Left ventricle myocardium inferior (tissue), 1 donor: ENCODE measurements around the gene CYBA. TPM values are rescaled to one million over a fixed set of nuclear protein-coding genes. Genes with fewer than 3 reads are reported as not detected.

Experiments used
- DNase-seq: peaks from one replicate; pipeline ENCODE4 v3.0.0-alpha.2; 2020
- H3K27ac ChIP-seq: fragments of 200-600 bp; replicated peaks from 2 replicates; pipeline ENCODE4 v1.8.0; 2021
- H3K27me3 ChIP-seq: fragments of 200-600 bp; 2 replicates; pipeline ENCODE4 v1.8.0; 2021; ENCODE audit warnings: low read depth
- H3K36me3 ChIP-seq: fragments of 200-600 bp; 2 replicates; pipeline ENCODE4 v1.8.0; 2021
- H3K4me1 ChIP-seq: fragments of 200-600 bp; 2 replicates; pipeline ENCODE4 v1.8.0; 2021
- H3K4me3 ChIP-seq: fragments of 200-600 bp; 2 replicates; pipeline ENCODE4 v1.8.0; 2021; ENCODE audit warnings: mild to moderate bottlenecking, moderate library complexity
- H3K9me3 ChIP-seq: fragments of 200-600 bp; replicated peaks from 2 replicates; pipeline ENCODE4 v1.8.0; 2021
- CTCF ChIP-seq: fragments of 200-600 bp; IDR thresholded peaks from 2 replicates; pipeline ENCODE4 v1.8.0; 2021; ENCODE audit warnings: antibody characterized with exemption, mild to moderate bottlenecking, borderline replicate concordance
- intact Hi-C: fragments of 100-400 bp; cut with micrococcal nuclease; formaldehyde crosslinking; loops from one replicate; pipeline ENCODE4 v1.11.0; 2022
- total RNA-seq: library from RNA; stranded (reverse); fragmentation: NEBNext Ultra II Directional; extraction: Animal tissue kit (Norgen Biotek cat#: 25700); gene quantifications from one replicate; pipeline ENCODE4 v1.2.1, GENCODE V29; 2021
- donor health status: DM: no; HTN: yes; CAD: no; lungs with severe emphysema.

The CYBA gene
- total RNA-seq, 1 donor from 2014 or later, result 42.6 TPM

DNA sequence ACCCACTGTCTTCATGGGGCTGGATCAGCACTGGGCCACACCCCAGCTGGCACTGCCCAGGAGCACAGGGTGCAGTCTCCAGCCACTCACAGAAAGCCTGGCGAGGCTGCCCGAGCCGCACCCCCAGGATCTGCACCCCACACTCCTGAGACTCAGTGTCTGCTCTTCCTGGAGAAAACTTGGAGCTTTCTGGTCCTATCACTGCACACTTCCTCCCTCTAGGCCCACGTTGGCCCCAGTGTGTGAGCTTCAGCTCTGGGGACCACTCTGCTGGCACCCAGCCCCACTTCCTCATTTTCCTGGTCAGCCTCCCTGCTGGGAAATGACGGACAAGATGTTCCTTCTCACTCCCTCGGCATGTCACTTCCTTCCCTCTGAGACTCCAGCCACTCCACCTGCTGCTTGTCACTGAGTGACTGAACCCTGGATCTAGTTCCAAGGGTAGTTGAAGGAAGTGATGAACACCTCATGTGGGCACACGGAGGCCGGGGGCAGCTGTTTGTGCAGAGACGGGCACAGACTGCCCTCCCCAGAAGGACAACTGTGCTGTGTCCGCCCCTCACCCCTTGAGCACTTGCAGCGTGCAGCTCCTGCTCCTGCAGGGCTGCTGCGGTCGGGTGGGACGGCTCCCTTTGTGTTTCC, 51.6 kb downstream of the CYBA start:
- H3K27me3 ChIP-seq, result no peaks in the 10 kb centered on the region
- peaks cover 50% of the 10 kb centered on the region for H3K36me3 ChIP-seq
- peaks cover 71% of the 10 kb centered on the region for H3K4me1 ChIP-seq
- DNase-seq, result peak; percentile 88
- H3K27ac ChIP-seq, result peak overlapping the region; percentile 92
- peak overlapping the region; percentile 26 for H3K4me3 ChIP-seq
- intact Hi-C loops, result no loop called here
- no peak for TF ChIP-seq CTCF
- H3K9me3 ChIP-seq, result no peaks in the 10 kb centered on the region

DNA sequence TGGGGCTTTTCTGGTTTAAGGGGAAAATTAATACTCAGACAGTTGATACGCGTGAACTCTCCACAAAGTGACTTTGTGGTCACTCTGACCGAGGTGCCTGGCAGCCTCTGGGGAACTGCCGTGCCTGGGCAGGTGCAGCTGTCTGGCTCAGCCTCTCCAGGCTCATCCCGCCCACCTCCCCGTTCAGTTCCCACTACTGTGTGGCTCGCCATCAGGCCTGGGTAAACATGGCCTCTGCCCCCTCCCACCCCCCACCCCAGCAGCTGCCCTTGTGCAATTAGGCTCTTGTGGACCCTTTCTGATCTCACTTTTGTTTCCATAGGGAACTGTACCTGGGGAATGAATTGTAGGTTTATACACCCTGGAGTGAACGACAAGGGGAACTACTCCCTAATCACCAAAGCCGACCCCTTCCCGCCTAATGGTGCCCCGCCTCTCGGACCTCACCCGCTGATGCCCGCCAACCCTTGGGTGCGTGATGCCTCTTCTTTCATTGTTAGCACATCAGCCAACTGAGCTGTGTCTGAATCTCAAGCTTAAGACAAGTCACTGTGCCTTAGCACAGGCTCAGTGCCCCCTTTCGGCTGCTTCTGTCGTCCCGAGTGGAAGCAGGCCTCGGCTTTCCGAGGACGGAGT, 52.9 kb downstream of the CYBA start:
- H3K9me3 ChIP-seq, result no peaks in the 10 kb centered on the region
- intact Hi-C loops, result no loop called here
- no peak for DNase-seq
- H3K4me3 ChIP-seq, result no peak overlapping the region
- H3K36me3 ChIP-seq, result peaks cover 56% of the 10 kb centered on the region
- peaks cover 84% of the 10 kb centered on the region for H3K4me1 ChIP-seq
- H3K27ac ChIP-seq, result peak overlapping the region; percentile 92
- no peaks in the 10 kb centered on the region for H3K27me3 ChIP-seq
- no peak for TF ChIP-seq CTCF

- no peak for TF ChIP-seq CTCF
- Histone ChIP-seq H3K27me3 (no peaks in the 10 kb centered on the region), H3K4me1 (peaks cover 76% of the 10 kb centered on the region), H3K4me3 (no peak overlapping the region), H3K27ac (peak overlapping the region; percentile 20), H3K9me3 (no peaks in the 10 kb centered on the region), H3K36me3 (peaks cover 43% of the 10 kb centered on the region)
- intact Hi-C loops, result no loop called here
- no peak for DNase-seq
These were observed 54.4 kb downstream of the CYBA start for GRCh38 chr16:88596483-88596882.

- TF ChIP-seq CTCF, result no peak
- no peak overlapping the region for H3K27ac ChIP-seq
These were observed 54.9 kb downstream of the CYBA start for GRCh38 chr16:88595921-88596320.

GRCh38 chr16:88595101-88595500, 55.8 kb downstream of the CYBA start:
- Histone ChIP-seq H3K27me3 (no peaks in the 10 kb centered on the region), H3K9me3 (no peaks in the 10 kb centered on the region), H3K4me3 (no peak overlapping the region), H3K36me3 (peaks cover 33% of the 10 kb centered on the region), H3K27ac (peak overlapping the region; percentile 72), H3K4me1 (peaks cover 64% of the 10 kb centered on the region)
- TF ChIP-seq CTCF, result no peak
- intact Hi-C loops, result no loop called here
- peak; percentile 39 for DNase-seq

More at GRCh38 chr16:88595921-88596320, 54.9 kb downstream of the CYBA start:
- Histone ChIP-seq H3K4me1 (peaks cover 72% of the 10 kb centered on the region), H3K27me3 (no peaks in the 10 kb centered on the region), H3K9me3 (no peaks in the 10 kb centered on the region), H3K4me3 (no peak overlapping the region), H3K36me3 (peaks cover 38% of the 10 kb centered on the region)
- DNase-seq, result no peak
- intact Hi-C loops, result no loop called here
